GF-D8 (cell line): ENCODE measurements around the gene ADH7.
"Not testable (repeated sequence)": the region's sequence is repeated elsewhere in the genome, so short reads cannot be mapped to it uniquely, and the experiment has no call there.

ENCODE experiments used
- DNase-seq: peaks from one replicate; lab custom pipeline; 2025; lab: John Stamatoyannopoulos, UW

Gene ADH7

DNA sequence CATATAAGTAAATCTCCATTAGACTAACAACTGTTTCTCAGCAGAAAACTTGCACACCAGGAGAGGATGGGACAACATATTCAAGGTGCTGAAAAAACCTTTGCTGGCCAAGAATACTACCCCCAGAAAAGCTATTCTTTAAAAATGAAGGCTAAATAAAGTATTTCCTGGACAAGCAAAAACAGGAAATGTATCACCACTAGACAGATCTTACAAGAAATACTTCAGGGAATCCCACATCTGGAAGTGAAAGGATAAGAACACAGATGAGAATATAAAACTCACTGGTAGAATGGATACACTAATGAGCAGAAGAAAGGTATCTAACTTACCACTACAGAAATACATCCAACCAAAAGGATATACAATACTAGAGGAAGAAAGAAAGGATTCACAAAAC lies 55.6 kb downstream of the ADH7 start:
- no peak for DNase-seq

DNA sequence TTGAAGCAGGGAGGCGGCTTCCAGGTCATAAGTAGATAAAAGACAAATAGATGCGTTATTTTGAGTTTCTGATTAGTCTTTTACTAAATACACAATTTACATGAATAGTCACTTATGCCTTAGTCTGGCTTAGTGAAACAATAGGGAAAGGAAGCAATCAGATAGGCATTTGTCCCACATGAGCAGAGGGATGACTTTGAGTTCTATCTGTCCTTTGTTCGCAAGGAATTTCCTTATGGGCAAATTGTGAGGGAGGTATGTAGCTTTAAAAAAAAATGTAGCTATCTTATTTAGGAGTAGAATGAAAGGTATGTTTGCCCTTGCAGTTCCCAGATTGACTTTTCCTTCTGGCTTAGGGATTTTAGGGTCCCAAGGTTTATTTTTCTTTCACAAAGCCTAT lies 56.3 kb downstream of the ADH7 start:
- DNase-seq = no peak

DNA sequence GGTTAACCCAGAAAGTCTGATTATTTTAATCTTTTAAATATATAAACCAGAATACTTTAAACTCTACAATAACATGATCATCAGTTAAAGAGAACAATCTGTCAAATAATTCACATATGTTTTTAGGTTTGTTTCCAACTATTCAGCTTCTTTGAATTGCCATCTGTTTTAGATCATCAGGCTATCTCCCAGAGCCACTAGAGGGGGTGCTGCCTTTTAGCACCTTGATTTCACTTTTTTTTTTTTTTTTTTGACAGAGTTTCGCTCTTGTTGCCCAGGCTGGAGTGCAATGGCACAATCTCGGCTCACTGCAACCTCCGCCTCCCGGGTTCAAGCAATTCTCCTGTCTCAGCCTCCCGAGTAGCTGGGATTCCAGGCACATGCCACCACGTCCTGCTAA lies 57.8 kb downstream of the ADH7 start:
- not testable (repeated sequence) for DNase-seq

DNA sequence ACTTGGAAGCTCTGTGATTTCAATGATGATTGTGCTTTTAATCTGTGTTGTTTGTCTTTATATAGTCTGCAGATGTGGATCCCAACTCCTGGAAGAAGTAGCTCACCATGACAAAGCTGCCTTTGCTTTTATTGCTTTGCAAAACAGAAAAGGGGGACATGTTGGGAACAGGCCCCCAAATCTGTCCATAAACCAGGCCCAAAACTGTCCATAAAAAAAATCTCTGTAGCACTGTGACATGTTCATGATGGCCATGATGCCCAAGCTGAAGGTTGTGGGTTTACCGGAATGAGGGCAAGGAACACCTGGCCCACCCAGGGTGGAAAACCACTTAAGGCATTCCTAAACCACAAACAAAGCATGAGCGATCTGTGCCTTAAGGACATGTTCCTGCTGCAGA lies 62.7 kb downstream of the ADH7 start:
- not testable (repeated sequence) for DNase-seq

DNA sequence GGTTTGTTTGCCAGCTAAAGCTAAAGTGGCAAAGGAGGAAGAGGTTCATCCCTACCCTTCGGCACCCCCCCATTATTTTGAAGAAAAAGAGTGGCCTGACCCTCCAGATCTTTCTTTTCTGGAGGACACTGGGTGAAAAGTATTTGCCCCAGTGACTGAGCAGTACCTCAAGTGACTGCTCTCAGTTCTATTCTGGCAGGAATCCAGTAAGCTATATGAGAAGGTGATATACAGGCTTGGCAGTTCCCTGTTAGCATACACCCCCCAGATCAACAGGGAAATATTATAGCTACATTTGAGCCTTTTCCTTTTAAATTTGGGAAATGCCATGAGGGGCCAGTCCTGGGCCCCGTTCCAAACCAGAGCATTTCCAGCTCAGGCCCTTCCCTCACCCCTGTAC lies 67.3 kb downstream of the ADH7 start:
- DNase-seq = not testable (repeated sequence)

DNA sequence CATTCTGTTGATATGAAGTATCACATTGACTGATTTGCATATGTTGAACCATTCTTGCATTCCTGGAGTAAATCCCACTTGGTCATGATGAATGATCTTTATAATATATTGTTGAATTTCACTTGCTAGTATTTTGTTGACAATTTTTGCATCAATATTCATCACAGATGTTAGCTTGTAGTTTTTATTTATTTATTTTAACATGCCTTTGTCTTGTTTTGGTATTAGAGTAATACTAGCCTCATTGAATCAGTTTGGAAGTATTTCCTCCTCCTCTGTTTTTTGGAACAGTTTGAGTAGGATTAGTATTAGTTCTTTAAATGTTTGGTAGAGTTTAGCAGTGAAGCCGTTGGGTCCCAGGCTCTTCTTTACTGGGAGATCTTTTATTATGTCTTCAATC lies 68.7 kb downstream of the ADH7 start:
- DNase-seq = no peak

DNA sequence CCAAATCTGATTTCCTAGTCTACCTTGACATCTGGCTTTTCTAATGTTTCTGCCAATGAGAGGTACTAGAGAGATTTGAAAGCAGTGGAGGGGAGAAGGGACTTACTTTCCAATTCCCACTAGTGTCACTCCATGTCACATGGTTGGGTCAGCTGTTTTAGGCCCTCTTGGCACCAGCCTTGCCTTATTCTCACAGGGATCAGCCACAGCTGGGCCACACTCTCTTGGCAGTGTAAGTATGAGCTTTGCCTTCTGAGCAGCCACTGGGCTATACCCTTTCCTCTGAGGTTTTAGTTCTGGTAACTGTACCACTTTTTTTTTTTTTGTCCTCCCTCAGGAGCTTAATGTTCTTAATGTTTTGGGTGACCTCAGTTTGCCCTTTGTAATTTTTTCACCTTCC lies 72.4 kb downstream of the ADH7 start:
- no peak for DNase-seq
